HUES64 (cell line): ENCODE measurements around the gene TH.
"Not testable (repeated sequence)": the region's sequence is repeated elsewhere in the genome, so short reads cannot be mapped to it uniquely, and the experiment has no call there.

ENCODE experiments used
- H3K27ac ChIP-seq: 2 replicates; pipeline ENCODE4 v1.7.0; 2013; ENCODE audit warnings: low read depth, low read length, inconsistent platforms
- H3K27me3 ChIP-seq: 2 replicates; pipeline ENCODE4 v1.6.1; 2013; ENCODE audit warnings: mild to moderate bottlenecking, low read length; ENCODE audit not compliant: insufficient read depth
- H3K36me3 ChIP-seq: 2 replicates; pipeline ENCODE4 v1.6.1; 2013; ENCODE audit warnings: mild to moderate bottlenecking, low read length; ENCODE audit not compliant: insufficient read depth
- H3K4me1 ChIP-seq: 2 replicates; pipeline ENCODE4 v1.6.1; 2013; ENCODE audit warnings: mild to moderate bottlenecking, low read length, moderate library complexity; ENCODE audit not compliant: insufficient read depth
- H3K4me3 ChIP-seq: 2 replicates; pipeline ENCODE4 v1.5.1; 2013; ENCODE audit warnings: mild to moderate bottlenecking, low read length, moderate library complexity
- H3K9ac ChIP-seq: 2 replicates; pipeline ENCODE4 v1.6.1; 2013; ENCODE audit warnings: mild to moderate bottlenecking, low read depth, low read length
- H3K9me3 ChIP-seq: 2 replicates; pipeline ENCODE4 v1.6.1; 2013; ENCODE audit warnings: low read depth, low read length; ENCODE audit not compliant: insufficient read depth
- WGBS: fragments of 150-250, 120-280 bp; methylation state at CpG from one replicate; pipeline ENCODE4 v1.1.7; 2013; ENCODE audit warnings: missing lambda C conversion rate; 5-methylcytosine and 5-hydroxymethylcytosine counted together

TH gene

GRCh38 chr11:2128511-2129307 lies 42.9 kb downstream of the TH start:
- Histone ChIP-seq H3K4me1 (no peaks in the 10 kb centered on the region), H3K27ac (no peak overlapping the region), H3K36me3 (no peaks in the 10 kb centered on the region), H3K9ac (no peak overlapping the region), H3K27me3 (peaks cover 14% of the 10 kb centered on the region), H3K9me3 (no peaks in the 10 kb centered on the region), H3K4me3 (no peak overlapping the region)
- WGBS, result 94% methylated on average over 12 of the region's 12 CpGs

- Histone ChIP-seq H3K9me3 (no peaks in the 10 kb centered on the region), H3K4me3 (no peak overlapping the region), H3K36me3 (no peaks in the 10 kb centered on the region), H3K27me3 (peaks cover 8% of the 10 kb centered on the region; the same call in 1 of the 2 replicates), H3K27ac (no peak overlapping the region), H3K9ac (no peak overlapping the region), H3K4me1 (no peaks in the 10 kb centered on the region)
- WGBS, result 88% methylated on average over 6 of the region's 7 CpGs
These were observed 43.5 kb downstream of the TH start for GRCh38 chr11:2128130-2128510.

GRCh38 chr11:2127482-2128129 lies 44.0 kb downstream of the TH start:
- H3K9me3 ChIP-seq, result no peaks in the 10 kb centered on the region
- WGBS, result 80% methylated on average over 8 of the region's 8 CpGs
- 0 out of 2 replicates have a peak, but pooled peaks cover 3% of the 10 kb centered on the region for H3K27me3 ChIP-seq

DNA sequence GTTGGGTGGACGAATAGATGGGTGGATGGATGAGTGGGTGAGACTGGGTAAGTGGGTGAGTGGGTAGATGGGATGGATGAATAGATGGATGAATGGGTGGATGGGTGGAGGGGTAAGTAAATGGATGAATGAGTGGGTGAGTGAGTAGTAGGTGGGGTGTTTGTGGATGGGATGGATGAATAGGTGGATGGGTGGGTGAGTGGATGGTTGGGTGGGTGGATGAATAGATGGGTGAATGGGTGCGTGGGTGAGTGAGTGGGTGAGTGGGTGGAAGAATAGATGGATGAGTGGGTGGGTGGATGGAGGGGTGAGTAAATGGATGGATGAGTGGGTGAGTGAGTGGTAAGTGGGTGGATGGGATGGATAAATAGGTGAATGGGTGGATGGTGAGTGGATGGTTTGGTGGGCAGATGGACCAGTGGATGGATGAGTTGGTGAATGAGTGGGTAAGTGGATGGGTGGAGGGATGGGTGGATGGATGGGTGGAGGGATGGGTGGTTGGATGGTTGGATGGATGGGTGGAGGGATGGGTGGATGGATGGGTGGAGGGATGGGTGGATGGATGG lies 45.0 kb downstream of the TH start:
- H3K4me3 ChIP-seq, result no peak overlapping the region
- H3K9ac ChIP-seq, result no peak overlapping the region
- no peak overlapping the region for H3K27ac ChIP-seq
- no peaks in the 10 kb centered on the region for H3K36me3 ChIP-seq
- H3K27me3 ChIP-seq, result no peaks in the 10 kb centered on the region
- 87% methylated on average over 2 of the region's 2 CpGs for WGBS
- no peaks in the 10 kb centered on the region for H3K9me3 ChIP-seq
- H3K4me1 ChIP-seq, result no peaks in the 10 kb centered on the region

More at GRCh38 chr11:2127482-2128129, 44.0 kb downstream of the TH start:
- Histone ChIP-seq H3K4me1 (no peaks in the 10 kb centered on the region), H3K9ac (no peak overlapping the region), H3K27ac (no peak overlapping the region), H3K4me3 (no peak overlapping the region), H3K36me3 (no peaks in the 10 kb centered on the region)

DNA sequence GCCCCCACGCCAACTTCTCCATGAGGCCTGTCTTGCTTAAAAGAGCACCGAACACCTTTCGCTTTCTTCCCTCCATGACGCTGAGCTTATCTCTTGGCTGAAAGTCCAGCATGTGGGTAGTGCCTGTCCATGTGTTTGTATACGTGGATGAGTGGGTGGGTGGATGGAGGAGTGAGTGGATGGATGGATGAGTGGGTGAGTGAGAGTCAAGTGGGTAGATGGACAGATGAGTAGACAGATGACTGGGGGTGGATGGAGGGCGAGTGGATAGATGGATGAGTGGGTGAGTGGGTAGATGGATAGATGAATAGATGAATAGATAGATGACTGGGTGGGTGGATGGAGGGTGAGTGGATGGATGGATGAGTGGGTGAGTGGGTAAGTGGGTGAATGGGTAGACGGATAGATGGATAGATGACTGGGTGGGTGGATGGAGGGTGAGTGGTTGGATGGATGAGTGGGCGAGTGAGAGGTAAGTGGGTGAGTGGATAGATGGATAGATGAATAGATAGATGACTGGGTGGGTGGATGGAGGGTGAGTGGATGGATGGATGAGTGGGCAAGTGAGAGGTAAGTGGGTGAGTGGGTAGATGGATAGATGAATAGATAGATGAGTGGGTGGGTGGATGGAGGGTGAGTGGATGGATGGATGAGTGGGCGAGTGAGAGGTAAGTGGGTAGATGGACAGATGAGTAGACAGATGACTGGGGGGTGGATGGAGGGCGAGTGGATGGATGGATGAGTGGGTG lies 46.7 kb downstream of the TH start:
- not testable (repeated sequence) for H3K9ac ChIP-seq, H3K27me3 ChIP-seq, H3K4me1 ChIP-seq, H3K27ac ChIP-seq, H3K36me3 ChIP-seq, H3K9me3 ChIP-seq, H3K4me3 ChIP-seq
- WGBS, result 89% methylated on average over 8 of the region's 10 CpGs

- no peak overlapping the region for H3K27ac ChIP-seq
- H3K4me3 ChIP-seq, result no peak overlapping the region
- H3K27me3 ChIP-seq, result no peaks in the 10 kb centered on the region
- no peaks in the 10 kb centered on the region for H3K9me3 ChIP-seq
- no peak overlapping the region for H3K9ac ChIP-seq
- H3K4me1 ChIP-seq, result no peaks in the 10 kb centered on the region
- no peaks in the 10 kb centered on the region for H3K36me3 ChIP-seq
- 90% methylated on average over 7 of the region's 7 CpGs for WGBS
These were observed 48.0 kb downstream of the TH start for GRCh38 chr11:2123628-2123960.

DNA sequence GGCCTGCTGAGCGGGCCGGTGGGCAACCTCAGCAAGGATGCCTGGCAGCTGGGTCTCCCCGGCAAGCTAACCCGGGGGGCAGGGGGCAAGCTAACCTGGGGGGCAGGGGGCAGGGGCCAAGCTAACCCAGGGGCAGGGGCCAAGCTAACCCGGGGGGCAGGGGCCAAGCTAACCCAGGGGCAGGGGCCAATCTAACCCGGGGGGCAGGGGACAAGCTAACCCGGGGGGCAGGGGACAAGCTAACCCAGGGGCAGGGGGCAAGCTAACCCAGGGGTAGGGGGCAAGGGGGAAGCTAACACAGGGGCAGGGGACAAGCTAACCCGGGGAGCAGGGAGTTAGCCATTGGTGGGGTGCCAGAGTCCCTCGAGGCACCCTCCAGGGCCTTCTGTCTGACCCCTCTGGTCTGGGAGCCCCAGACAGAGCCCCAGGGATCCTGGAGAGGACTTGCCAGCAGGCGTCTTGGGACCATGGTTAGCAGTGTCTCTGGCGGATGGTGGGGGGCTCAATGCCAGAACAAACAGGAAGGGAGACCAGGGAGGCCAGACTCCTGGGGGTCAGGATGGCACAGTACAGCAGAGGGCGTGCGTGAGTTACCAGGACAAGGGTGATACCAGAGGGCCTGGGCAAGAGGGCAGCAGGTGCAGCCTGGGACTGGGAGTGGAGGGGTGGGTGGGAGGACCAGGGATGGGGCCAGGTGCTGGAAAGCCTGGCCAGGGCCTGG lies 48.5 kb downstream of the TH start:
- Histone ChIP-seq H3K4me3 (no peak overlapping the region), H3K27me3 (no peaks in the 10 kb centered on the region), H3K36me3 (no peaks in the 10 kb centered on the region), H3K27ac (no peak overlapping the region), H3K9me3 (no peaks in the 10 kb centered on the region), H3K9ac (no peak overlapping the region), H3K4me1 (no peaks in the 10 kb centered on the region)
- 90% methylated on average over 13 of the region's 13 CpGs for WGBS

GRCh38 chr11:2122222-2122906 lies 49.3 kb downstream of the TH start:
- Histone ChIP-seq H3K27ac (no peak overlapping the region), H3K4me3 (no peak overlapping the region), H3K9me3 (no peaks in the 10 kb centered on the region), H3K27me3 (no peaks in the 10 kb centered on the region), H3K36me3 (no peaks in the 10 kb centered on the region), H3K4me1 (no peaks in the 10 kb centered on the region), H3K9ac (no peak overlapping the region)
- WGBS, result 43% methylated on average over 19 of the region's 19 CpGs

DNA sequence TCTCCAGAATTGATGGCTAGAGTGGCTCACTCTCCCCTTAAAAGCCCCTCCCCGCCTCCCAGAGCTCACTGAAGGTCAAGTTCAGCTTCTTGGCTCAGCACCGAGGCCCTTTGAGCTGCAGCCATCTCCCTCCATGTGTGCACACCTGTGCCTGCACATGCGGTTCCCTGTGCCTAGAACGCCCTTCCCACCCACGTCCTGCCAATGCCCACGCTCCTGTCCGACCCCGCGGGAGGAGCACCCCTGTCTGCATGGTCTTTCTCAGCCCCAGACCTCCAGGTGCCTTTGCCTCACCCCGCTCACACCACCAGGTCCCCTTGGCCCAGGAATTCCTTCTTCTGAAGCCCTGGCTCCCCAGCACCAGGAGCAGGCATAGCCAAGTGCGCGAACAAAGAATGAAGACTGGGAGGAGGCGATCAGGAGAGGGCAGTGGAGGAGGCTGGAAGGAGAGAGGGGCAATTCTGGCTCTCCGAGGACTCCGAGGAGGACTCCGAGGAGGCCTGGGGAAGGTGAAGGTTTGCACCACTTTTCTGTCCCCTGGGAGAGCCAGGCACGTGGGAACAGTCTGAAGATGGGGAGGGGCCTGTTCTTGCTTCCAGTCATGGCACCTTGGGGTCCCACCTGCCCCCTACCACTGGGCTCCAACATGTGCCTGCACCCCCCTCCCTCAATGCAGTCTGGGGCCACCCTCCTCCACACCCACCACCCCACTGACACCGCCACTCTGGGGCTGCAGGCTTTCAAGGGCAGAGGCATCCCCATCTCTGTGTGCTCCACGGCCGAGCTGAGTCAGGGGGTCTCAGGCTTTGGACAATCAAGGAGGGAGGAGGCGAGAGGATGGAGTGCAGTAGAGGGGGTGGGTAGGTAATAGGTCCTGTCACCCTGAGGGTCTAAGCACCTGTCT lies 50.1 kb downstream of the TH start:
- Histone ChIP-seq H3K27ac (no peak overlapping the region), H3K27me3 (no peaks in the 10 kb centered on the region), H3K4me1 (no peaks in the 10 kb centered on the region), H3K9ac (no peak overlapping the region), H3K36me3 (no peaks in the 10 kb centered on the region), H3K4me3 (no peak overlapping the region), H3K9me3 (peaks cover 5% of the 10 kb centered on the region)
- WGBS, result 86% methylated on average over 21 of the region's 21 CpGs
